Measurements from ENCODE around the gene GTF3C5. TPM values are rescaled to one million over a fixed set of nuclear protein-coding genes. Genes with fewer than 3 reads are reported as not detected.

Gene GTF3C5
- total and polyA plus RNA-seq, 9 of the 15 experiments (the other 6 are each of a cell fraction or from before 2014, with no cell fraction given): 3.8 to 118 (median 83.7) TPM

GRCh38 chr9:132994410-132995120 lies 36.2 kb upstream of the GTF3C5 start (continued):
- no peak for TF ChIP-seq RREB1 (CRISPR knock-in tag; IDR thresholded peaks at IDR 0.05)
- no peak for TF ChIP-seq DIDO1 (tag; IDR thresholded peaks at IDR 0.05; ENCODE audit: low read depth)
- TF ChIP-seq CREB1 (IDR thresholded peaks at IDR 0.05): peak; percentile 41; the same call in 1 of the 2 replicates
- no peak; the same call in 1 of the 2 replicates for TF ChIP-seq CREB1 (CRISPR knock-in tag; IDR thresholded peaks at IDR 0.05)
- TF ChIP-seq FOXA3 (CRISPR knock-in tag; conservative IDR thresholded peaks at IDR 0.05 in 1 of 2, IDR thresholded peaks at IDR 0.05 in 1 of 2): peak in 1 of 2 experiments; percentile 79; a peak in 2 of 4 replicates
- no peak for TF ChIP-seq EWSR1 (IDR thresholded peaks at IDR 0.05; ENCODE audit: borderline replicate concordance, low read depth, partially characterized antibody)
- TF ChIP-seq PTTG1 (tag; IDR thresholded peaks at IDR 0.05; ENCODE audit: low read depth): no peak
- TF ChIP-seq BDP1 (IDR thresholded peaks at IDR 0.05; ENCODE audit: insufficient read depth, insufficient read length): no peak
- TF ChIP-seq MEF2D (tag; conservative IDR thresholded peaks at IDR 0.05; ENCODE audit: low read depth): no peak; the same call in 1 of the 2 replicates
- peak; percentile 96 for TF ChIP-seq EGR1 (conservative IDR thresholded peaks at IDR 0.05)
- no peak for TF ChIP-seq KLF13 (tag; IDR thresholded peaks at IDR 0.05; ENCODE audit: borderline replicate concordance, low read depth)
- TF ChIP-seq SAFB (IDR thresholded peaks at IDR 0.05; ENCODE audit: borderline replicate concordance, low read depth, low read length): no peak
- TF ChIP-seq PCBP2 (IDR thresholded peaks at IDR 0.05; ENCODE audit: low read depth, low read length, poor library complexity, severe bottlenecking): no peak
- peak in 1 of 2 experiments; percentile 59; a peak in 1 of 4 replicates for TF ChIP-seq UBTF (IDR thresholded peaks at IDR 0.05; ENCODE audit: borderline replicate concordance in 1 of 2, low read depth in 2 of 2, low read length in 2 of 2)
- TF ChIP-seq ZBTB1 (CRISPR knock-in tag; IDR thresholded peaks at IDR 0.05; ENCODE audit: borderline replicate concordance, low read depth): no peak
- 0 out of 2 replicates have a peak, but pooled peaks have one; percentile 0 for TF ChIP-seq MAFK (IDR thresholded peaks at IDR 0.05; ENCODE audit: low read length)
- no peak for TF ChIP-seq TARDBP (IDR thresholded peaks at IDR 0.05)
- no peak for TF ChIP-seq SAFB2 (IDR thresholded peaks at IDR 0.05; ENCODE audit: borderline replicate concordance, low read depth, low read length, severe bottlenecking)
- peak; percentile 86 for TF ChIP-seq KLF16 (IDR thresholded peaks at IDR 0.05)
- no peak for TF ChIP-seq GTF2A2 (tag; IDR thresholded peaks at IDR 0.05)
- no peak for TF ChIP-seq TAF15 (IDR thresholded peaks at IDR 0.05; ENCODE audit: low read depth, low read length)
